Ascending aorta (tissue), 2 donors: ENCODE measurements around the gene TSPYL2. TPM values are rescaled to one million over a fixed set of nuclear protein-coding genes. Genes with fewer than 3 reads are reported as not detected.

Experiments used
- DNase-seq, 2 donors: peaks; one replicate each; pipeline ENCODE4 v3.0.0-alpha.2; 2019; ENCODE audit warnings: low spot score in 2 of 2
- H3K27ac ChIP-seq, 2 donors: fragments of 200-600 bp; sonication (generic); one replicate each; pipeline ENCODE4 v1.5.1; 2016 to 2017; ENCODE audit warnings: mild to moderate bottlenecking in 1 of 2
- H3K27me3 ChIP-seq: fragments of 200-600 bp; sonication (generic); one replicate; pipeline ENCODE4 v1.5.1; 2017
- H3K36me3 ChIP-seq, 2 donors: fragments of 200-600 bp; sonication (generic); one replicate each; pipeline ENCODE4 v1.5.1; 2016
- H3K4me1 ChIP-seq, 2 donors: fragments of 200-600 bp; sonication (generic); one replicate each; pipeline ENCODE4 v1.5.1; 2016 to 2017; ENCODE audit warnings: mild to moderate bottlenecking in 1 of 2
- H3K4me3 ChIP-seq, 2 donors: fragments of 200-600 bp; sonication (generic); one replicate each; pipeline ENCODE4 v1.5.1; 2016 to 2017; ENCODE audit warnings: mild to moderate bottlenecking in 1 of 2
- H3K9me3 ChIP-seq, 2 donors: fragments of 200-600 bp; sonication (generic); one replicate each; pipeline ENCODE4 v1.5.1; 2016
- intact Hi-C: fragments of 100-400 bp; cut with DNase I; formaldehyde crosslinking; loops from one replicate; pipeline ENCODE4 v1.15.1; 2023
- total RNA-seq: library from RNA; depleted of rRNA; stranded (reverse); fragments of >200 nt; gene quantifications from one replicate; pipeline ENCODE4 v1.1.0, GENCODE V29; 2016
- TF ChIP-seq, protein P1 (sequence below), 3 experiments: fragments of 200-600 bp in 2 of 3; fragments of 450-650 bp in 1 of 3; sonication (generic) in 2 of 3; IDR thresholded peaks; one replicate each; pipeline ENCODE4 v1.5.1; 2016 to 2019; ENCODE audit warnings: antibody characterized with exemption in 3 of 3, mild to moderate bottlenecking in 1 of 3, moderate library complexity in 1 of 3

Gene TSPYL2
- total RNA-seq, 1 donor from 2014 or later, result 42.3 TPM

DNA sequence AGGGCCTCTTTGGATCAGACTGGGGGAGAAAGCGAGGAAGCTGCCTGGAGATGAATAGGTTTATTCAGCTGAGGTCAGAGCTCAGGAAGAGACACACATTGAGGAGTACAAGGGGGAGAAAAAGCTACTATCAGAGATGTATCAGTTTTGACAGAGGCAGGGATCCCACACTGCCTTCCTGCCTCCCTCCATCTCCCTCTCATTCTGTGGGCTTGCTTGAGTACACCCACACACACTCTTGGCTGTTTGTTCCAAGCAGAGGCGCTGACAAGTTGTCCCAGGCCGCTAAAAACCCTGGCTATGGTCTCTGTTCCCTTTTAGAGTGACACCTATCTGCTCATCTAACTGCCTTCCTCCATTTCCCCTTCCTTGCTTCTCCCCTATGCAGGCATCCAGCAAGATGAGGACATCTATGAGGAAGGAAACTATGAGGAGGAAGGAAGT is 5.2 kb downstream of the TSPYL2 start:
- TF ChIP-seq, protein P1, sequence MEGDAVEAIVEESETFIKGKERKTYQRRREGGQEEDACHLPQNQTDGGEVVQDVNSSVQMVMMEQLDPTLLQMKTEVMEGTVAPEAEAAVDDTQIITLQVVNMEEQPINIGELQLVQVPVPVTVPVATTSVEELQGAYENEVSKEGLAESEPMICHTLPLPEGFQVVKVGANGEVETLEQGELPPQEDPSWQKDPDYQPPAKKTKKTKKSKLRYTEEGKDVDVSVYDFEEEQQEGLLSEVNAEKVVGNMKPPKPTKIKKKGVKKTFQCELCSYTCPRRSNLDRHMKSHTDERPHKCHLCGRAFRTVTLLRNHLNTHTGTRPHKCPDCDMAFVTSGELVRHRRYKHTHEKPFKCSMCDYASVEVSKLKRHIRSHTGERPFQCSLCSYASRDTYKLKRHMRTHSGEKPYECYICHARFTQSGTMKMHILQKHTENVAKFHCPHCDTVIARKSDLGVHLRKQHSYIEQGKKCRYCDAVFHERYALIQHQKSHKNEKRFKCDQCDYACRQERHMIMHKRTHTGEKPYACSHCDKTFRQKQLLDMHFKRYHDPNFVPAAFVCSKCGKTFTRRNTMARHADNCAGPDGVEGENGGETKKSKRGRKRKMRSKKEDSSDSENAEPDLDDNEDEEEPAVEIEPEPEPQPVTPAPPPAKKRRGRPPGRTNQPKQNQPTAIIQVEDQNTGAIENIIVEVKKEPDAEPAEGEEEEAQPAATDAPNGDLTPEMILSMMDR (IDR thresholded peaks at IDR 0.05), result no peak
- H3K4me3 ChIP-seq, result peak overlapping the region in 1 of 2 donors; percentile 60

DNA sequence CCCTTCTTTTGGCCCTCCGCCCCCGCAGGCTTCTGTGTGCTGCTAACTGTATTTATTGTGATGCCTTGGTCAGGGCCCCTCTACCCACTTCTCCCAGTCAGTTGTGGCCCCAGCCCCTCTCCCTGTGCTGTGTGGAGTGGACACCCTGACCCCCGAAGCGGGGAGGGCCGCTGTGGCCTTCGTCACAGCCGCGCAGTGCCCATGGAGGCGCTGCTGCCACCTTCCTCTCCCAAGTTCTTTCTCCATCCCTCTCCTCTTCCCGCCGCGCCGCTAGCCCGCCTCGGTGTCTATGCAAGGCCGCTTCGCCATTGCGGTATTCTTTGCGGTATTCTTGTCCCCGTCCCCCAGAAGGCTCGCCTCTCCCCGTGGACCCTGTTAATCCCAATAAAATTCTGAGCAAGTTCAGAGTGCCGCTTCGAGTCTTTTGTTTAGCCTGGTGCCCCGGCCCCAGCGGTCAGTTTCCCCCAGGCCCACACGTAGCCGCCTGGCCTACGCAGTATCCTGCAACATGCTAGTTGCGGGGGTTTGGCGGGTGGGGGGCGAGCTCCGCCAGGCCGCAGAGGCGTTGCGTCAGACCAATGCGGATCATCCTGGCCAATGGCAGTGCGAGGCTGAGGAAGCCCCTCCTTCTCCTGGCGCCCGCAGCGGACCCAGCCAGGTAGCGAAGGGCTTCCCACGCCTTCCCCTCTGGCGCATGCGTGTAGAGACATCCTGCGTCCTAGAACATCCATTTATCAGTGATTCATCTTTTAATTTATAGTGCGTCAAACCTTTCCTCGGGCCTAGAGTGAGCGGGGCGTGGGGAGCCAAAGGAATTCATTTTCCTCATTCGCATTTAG is 6.2 kb downstream of the TSPYL2 start:
- Histone ChIP-seq H3K9me3 (no peaks in the 10 kb centered on the region), H3K36me3 (peaks cover 4 to 25% of the 10 kb centered on the region in 2 donors), H3K4me1 (peaks cover 0 to 2% of the 10 kb centered on the region in 2 donors), H3K4me3 (peak overlapping the region; percentile 38 to 60), H3K27ac (peak overlapping the region; percentile 82 to 96), H3K27me3 (no peaks in the 10 kb centered on the region)
- TF ChIP-seq, protein P1 (IDR thresholded peaks at IDR 0.05), result no peak
- intact Hi-C loops, result loop anchor here (5.0 to 10.0 kb wide), 2 partner anchors 596 to 1719 kb away; partner anchors contain the start of genes HUWE1 and MAGED2
- DNase-seq, result peak; percentile 66 to 88

More for the DNA sequence above, 5.2 kb downstream of the TSPYL2 start:
- intact Hi-C loops, result loop anchor here (5.0 to 10.0 kb wide), 2 partner anchors 597 to 1720 kb away; partner anchors contain the start of genes HUWE1 and MAGED2
- peaks cover 4 to 25% of the 10 kb centered on the region in 2 donors for H3K36me3 ChIP-seq
- DNase-seq, result peak in 1 of 2 donors; percentile 51
- H3K27ac ChIP-seq, result peak overlapping the region; percentile 82 to 96
- H3K27me3 ChIP-seq, result no peaks in the 10 kb centered on the region
- no peaks in the 10 kb centered on the region for H3K9me3 ChIP-seq
- H3K4me1 ChIP-seq, result peaks cover 0 to 2% of the 10 kb centered on the region in 2 donors

DNA sequence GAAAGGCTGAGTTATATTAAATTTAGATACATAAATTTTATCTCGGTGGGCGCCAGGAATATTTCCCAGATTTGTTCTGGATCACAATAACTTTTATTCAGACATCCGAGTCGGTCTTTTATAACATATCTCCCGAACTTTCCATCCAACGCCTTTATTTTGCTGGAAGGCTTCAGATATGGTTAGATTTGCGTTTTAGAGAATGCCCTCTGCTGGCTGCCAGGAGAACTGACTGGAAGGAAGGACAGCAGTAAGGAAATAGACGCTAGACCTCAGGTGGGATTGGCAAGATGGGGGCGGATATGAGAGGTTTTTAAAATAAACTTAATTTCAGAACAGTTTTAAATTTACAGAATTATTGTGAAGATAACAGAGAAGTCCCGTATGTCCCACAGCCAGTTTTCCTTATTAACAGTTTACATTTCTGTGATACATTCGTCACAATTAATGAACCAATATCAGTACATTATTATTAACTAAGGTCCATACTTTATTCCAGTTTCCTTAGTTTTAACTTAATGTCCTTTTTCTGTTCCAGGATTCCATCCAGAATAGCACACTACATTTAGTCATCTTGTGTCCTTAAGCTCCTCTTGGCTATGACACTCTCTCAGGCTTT is 7.2 kb downstream of the TSPYL2 start:
- DNase-seq, result peak in 1 of 2 donors; percentile 70
- Histone ChIP-seq H3K27ac (peak overlapping the region; percentile 82 to 96), H3K36me3 (peaks cover 4 to 24% of the 10 kb centered on the region in 2 donors), H3K27me3 (no peaks in the 10 kb centered on the region), H3K9me3 (no peaks in the 10 kb centered on the region), H3K4me1 (peaks cover 0 to 2% of the 10 kb centered on the region in 2 donors), H3K4me3 (peak overlapping the region; percentile 38 to 60)
- TF ChIP-seq, protein P1 (IDR thresholded peaks at IDR 0.05), result peak; percentile 71 to 83 (median 75)
- intact Hi-C loops, result loop anchor here (1.0 to 10.0 kb wide), 3 partner anchors 17 to 1718 kb away; partner anchors contain the start of genes HUWE1 and MAGED2

DNA sequence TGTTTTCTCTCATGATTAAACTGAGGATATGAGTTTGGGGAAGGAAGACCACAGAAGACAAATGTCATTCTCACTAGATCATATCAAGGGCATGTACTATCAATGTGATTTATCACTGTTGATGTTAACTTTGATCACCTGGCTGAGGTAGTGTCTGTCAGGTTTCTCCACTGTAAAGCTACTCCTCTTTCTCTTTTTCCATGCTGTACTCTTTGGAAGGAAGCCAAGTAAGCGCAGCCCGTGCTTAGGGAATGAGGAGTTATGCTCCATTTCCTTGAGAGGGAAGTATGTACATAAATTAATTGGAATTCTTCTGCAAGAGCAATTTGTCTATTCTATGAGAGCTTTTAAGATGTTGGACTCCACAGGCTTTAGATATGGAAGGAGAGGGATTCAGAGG is 7.8 kb downstream of the TSPYL2 start:
- peaks cover 4 to 18% of the 10 kb centered on the region in 2 donors for H3K36me3 ChIP-seq
- DNase-seq, result peak in 1 of 2 donors; percentile 18
- no peaks in the 10 kb centered on the region for H3K4me1 ChIP-seq
- H3K27ac ChIP-seq, result no peak overlapping the region
- TF ChIP-seq, protein P1 (IDR thresholded peaks at IDR 0.05), result no peak
- intact Hi-C loops, result loop anchor here (1.0 to 10.0 kb wide), 7 partner anchors 18 to 1717 kb away; partner anchors contain the start of genes HSD17B10, HUWE1, KDM5C and MAGED1
- H3K27me3 ChIP-seq, result no peaks in the 10 kb centered on the region
- H3K9me3 ChIP-seq, result no peaks in the 10 kb centered on the region
- no peak overlapping the region for H3K4me3 ChIP-seq

DNA sequence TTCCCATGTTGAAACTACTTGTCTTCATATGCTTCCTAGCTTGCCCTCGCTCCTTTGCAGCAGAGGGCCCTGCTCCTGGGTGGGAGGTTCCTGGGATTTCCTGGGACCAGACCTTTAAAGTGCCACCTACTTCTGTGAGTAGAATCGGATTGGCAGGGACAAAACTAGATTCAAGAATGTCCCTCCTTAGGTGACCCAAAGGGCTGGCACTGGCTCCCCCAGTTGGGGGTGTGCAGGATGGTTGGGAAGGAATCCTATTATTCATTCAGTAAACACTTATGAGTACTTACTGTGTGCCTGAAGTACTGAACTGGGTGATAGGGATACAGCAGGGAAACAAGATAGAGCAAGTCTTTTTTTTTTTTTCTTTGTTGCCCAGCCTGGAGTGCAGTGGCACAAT is 9.2 kb downstream of the TSPYL2 start:
- peak in 1 of 2 donors; percentile 45 for DNase-seq
- peaks cover 0 to 5% of the 10 kb centered on the region in 2 donors for H3K36me3 ChIP-seq
- intact Hi-C loops, result loop anchor here (5.0 to 10.0 kb wide), 4 partner anchors 94 to 1197 kb away; partner anchors contain the start of genes HSD17B10, KDM5C and MAGED1
- no peaks in the 10 kb centered on the region for H3K27me3 ChIP-seq
- TF ChIP-seq, protein P1 (IDR thresholded peaks at IDR 0.05), result no peak
- no peaks in the 10 kb centered on the region for H3K4me1 ChIP-seq
- H3K27ac ChIP-seq, result no peak overlapping the region
- H3K4me3 ChIP-seq, result no peak overlapping the region
- H3K9me3 ChIP-seq, result no peaks in the 10 kb centered on the region
